HG03565 (cell line): ENCODE data around the gene IL17RA.

Experiments used
- ATAC-seq: cut with Tn5 transposase; IDR thresholded peaks from one replicate; pipeline ENCODE4 v1.9.1; 2021; ENCODE audit warnings: mild to moderate bottlenecking, moderate library complexity; ENCODE audit not compliant: unreplicated experiment

Gene IL17RA, protein sequence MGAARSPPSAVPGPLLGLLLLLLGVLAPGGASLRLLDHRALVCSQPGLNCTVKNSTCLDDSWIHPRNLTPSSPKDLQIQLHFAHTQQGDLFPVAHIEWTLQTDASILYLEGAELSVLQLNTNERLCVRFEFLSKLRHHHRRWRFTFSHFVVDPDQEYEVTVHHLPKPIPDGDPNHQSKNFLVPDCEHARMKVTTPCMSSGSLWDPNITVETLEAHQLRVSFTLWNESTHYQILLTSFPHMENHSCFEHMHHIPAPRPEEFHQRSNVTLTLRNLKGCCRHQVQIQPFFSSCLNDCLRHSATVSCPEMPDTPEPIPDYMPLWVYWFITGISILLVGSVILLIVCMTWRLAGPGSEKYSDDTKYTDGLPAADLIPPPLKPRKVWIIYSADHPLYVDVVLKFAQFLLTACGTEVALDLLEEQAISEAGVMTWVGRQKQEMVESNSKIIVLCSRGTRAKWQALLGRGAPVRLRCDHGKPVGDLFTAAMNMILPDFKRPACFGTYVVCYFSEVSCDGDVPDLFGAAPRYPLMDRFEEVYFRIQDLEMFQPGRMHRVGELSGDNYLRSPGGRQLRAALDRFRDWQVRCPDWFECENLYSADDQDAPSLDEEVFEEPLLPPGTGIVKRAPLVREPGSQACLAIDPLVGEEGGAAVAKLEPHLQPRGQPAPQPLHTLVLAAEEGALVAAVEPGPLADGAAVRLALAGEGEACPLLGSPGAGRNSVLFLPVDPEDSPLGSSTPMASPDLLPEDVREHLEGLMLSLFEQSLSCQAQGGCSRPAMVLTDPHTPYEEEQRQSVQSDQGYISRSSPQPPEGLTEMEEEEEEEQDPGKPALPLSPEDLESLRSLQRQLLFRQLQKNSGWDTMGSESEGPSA

DNA sequence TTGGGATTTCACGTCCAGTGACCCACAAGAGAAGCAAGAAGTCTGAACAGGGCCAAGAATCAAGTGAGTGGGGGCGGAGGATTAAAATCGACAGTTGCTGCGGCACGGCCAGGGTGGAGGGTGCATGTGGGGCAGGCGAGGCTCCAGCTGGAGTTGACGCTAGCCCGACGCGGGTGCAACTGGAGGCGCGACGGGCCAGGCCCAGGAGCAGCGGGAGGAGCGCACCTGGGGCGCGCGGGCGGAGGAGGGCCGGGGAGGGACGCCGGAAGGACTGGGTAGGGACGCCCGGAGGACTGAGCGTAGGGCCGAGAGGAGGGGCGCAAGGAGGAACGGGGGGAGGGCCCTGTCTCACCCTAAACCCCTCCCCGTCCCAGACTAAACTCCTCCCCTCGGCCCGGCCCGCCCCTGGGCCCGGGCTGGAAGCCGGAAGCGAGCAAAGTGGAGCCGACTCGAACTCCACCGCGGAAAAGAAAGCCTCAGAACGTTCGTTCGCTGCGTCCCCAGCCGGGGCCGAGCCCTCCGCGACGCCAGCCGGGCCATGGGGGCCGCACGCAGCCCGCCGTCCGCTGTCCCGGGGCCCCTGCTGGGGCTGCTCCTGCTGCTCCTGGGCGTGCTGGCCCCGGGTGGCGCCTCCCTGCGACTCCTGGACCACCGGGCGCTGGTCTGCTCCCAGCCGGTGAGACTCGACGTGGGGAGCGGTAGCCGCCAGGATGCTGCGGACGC is at the start of gene IL17RA:
TSS of gene IL17RA (plus strand) at position 447 of the 723 bp plus-strand sequence. CDS start at position 539, 92 bp downstream.
- ATAC-seq = peak; percentile 76

GRCh38 chr22:17035246-17035645 is 49.6 kb upstream of the IL17RA start:
- no peak for ATAC-seq

GRCh38 chr22:17035976-17036841 is 48.6 kb upstream of the IL17RA start:
- ATAC-seq = peak; percentile 10

DNA sequence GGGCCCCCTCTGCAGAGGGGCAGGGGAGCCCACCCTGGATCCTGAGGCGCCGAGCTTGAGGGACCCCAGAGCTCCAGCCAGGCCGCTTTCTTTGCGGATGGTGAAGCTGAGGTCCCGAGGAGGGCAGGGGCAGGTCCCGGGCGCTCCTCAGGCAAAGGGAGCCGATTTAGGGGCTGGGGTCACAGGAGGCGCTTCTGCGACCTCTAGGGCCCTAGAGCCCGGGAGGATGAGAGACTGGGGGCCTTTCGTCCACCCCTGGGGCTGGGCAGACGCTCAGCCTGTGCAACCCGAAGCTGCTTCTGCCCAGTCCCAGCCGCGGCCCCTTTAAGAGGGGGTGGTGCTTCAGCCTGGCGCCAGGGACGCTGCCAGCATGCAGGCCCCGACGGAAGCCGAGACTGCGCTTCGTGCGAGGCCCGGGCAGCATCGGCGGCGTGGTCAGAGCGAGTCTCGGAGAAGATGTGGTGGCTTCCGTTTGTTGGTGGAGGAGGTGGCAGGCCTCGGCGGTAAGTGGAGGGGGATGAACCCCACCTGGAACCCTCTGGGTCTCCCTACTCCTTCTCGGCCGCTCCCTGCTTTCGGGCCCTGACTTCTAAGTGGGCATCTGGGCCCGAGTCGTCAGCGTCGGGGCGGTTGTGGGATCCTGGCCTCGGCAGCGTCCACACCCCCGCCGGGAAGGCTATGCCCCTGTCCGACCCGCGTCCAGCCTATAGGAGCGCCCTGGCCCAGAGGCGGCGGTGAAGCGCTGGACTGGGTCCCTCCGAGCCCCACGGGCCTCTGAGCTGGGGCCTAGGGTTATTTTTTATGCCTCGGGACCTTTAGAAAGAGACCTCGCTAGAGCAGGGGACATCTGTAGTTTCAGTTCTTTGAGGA is 47.7 kb upstream of the IL17RA start:
- peak; percentile 46 for ATAC-seq

- ATAC-seq = no peak
Measured at GRCh38 chr22:17043521-17043920, 41.3 kb upstream of the IL17RA start.

- ATAC-seq = no peak
Measured at GRCh38 chr22:17046566-17047348, 38.0 kb upstream of the IL17RA start.

DNA sequence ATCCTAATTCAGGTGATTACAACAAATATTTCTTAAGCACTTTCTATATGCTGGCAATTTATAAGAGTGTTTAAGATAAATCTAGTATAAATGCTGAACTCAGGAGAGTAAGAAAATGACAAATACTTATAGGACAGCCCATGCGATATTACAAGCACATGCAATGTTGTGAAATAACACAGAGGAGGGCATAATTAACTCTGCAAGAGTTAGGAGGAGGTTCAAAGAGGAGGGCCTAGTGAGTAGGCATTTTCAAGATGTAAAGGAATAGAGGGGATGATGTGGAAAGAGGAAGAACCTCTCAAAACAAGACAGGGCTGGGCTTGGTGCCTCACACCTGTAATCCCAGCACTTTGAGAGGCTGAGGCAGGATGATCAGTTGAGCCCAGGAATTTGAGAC is 37.1 kb upstream of the IL17RA start:
- ATAC-seq = no peak

GRCh38 chr22:17056058-17056457 is 28.7 kb upstream of the IL17RA start:
- no peak for ATAC-seq

DNA sequence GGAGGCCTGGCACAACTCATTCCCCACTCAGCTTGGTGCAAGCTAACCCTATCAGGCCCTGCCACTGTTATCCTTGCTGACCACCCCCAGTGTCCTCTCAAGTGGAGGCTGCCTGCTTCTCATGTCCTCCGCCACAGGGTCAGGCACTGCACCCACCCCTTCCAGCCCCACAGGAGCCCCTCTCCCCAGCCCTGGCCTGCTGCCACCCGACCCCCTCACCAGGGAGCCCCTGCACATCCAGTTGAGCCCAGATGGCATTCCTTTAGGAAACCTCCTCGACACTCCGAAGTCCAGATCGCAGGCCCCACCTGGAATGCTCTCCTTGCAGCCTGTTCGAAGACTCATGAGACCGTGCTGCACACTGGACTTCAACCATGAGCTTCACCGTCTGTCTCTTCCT is 28.0 kb upstream of the IL17RA start:
- ATAC-seq = no peak

- no peak for ATAC-seq
Measured at GRCh38 chr22:17057959-17058814, 26.6 kb upstream of the IL17RA start.

DNA sequence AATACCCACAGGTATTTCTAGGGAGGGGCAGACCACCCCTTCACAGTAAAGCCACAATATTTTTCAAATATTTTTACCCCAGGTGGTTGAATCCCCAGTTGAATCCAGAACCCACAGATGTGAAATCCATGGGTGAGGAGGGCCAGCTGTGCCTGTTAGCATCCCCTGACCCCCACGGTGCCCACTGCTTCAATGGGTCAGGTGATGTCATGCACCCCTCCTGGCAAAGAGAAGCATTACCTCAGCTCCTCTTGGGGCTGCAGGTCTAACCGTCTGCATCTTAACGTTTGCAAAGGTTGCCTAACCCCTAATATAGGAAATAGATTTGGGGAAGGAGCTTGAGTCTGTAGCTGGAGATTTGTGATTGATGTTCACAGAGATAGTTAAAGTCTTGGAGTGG is 24.7 kb upstream of the IL17RA start:
- no peak for ATAC-seq

- no peak for ATAC-seq
Measured at GRCh38 chr22:17063411-17064106, 21.2 kb upstream of the IL17RA start.

DNA sequence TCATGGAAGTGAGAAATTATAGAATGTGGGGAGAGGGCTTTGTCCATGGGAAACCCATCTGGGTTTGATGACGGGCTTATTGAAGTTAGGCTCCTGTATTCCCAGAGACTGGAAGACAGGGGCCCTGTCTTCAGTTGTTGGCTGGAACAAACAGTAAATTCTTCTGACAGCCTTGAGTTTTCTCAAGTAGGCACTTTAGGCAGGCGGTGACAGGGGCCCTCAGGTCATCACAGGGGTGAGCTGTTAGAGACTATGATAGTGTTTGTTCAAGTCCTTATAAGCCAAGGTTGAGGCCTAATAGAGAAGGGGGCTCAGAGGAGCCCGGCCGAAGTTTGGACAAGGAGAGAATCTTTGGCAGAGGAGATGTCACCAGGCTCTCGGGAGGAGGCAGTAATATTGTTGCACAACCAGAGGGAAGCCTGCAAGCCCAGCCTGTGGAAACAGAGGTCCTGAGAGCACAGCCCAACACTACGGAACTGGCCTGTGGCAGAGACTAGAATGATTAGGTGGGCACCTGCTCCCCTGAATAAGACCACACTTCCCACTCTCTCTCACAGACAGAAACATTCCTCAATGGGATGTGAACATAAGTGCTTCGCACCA is 20.2 kb upstream of the IL17RA start:
- ATAC-seq = no peak

DNA sequence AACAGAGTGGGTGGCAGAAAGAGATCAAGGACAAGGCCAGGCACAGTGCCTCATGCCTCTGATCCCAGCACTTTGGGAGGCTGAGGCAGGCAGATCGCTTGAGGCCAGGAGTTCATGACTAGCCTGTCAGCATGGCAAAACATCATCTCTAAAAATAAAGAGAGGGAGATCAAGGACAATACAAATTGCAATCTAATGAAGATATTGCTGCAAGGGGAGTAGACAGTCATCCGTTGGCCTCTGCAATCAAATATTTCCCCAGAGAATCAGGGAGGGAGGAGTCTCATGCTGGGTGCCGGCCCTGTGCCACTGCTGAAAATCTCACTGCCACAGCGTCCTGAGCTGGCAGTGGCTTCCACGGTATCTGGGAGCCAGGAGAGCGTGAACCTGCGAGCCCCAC is 19.4 kb upstream of the IL17RA start:
- no peak for ATAC-seq

GRCh38 chr22:17072877-17073276 is 11.9 kb upstream of the IL17RA start:
- ATAC-seq = no peak

GRCh38 chr22:17074648-17075002 is 10.2 kb upstream of the IL17RA start:
- no peak for ATAC-seq

- ATAC-seq = no peak
Measured at GRCh38 chr22:17077255-17077654, 7.5 kb upstream of the IL17RA start.
